ENCODE data around the gene RAB40C.

- TF ChIP-seq CTCF (conservative IDR thresholded peaks at IDR 0.05 in 1 of 2, IDR thresholded peaks at IDR 0.05 in 1 of 2; ENCODE audit: extremely low read depth in 1 of 2, insufficient read depth in 1 of 2, low read depth in 1 of 2, low read length in 2 of 2) (no peak), EZH2 (IDR thresholded peaks at IDR 0.05; ENCODE audit: borderline replicate concordance, low read length) (no peak)
Observed at GRCh38 chr16:595942-596735, 6.3 kb downstream of the RAB40C start.
